OCI-M1 (cell line): Measurements from ENCODE around the gene TRAK1.

Experiments
- DNase-seq: peaks from one replicate; lab custom pipeline; 2025; lab: John Stamatoyannopoulos, UW

The TRAK1 gene

GRCh38 chr3:42122261-42123011 is 31.3 kb downstream of the TRAK1 start:
- no peak for DNase-seq

GRCh38 chr3:42123012-42123581 is 31.9 kb downstream of the TRAK1 start:
- DNase-seq, result no peak

GRCh38 chr3:42123824-42124658 is 32.9 kb downstream of the TRAK1 start:
- no peak for DNase-seq

- no peak for DNase-seq
Measured at GRCh38 chr3:42127226-42127625, 36.1 kb downstream of the TRAK1 start.

GRCh38 chr3:42128526-42128925 is 37.4 kb downstream of the TRAK1 start:
- DNase-seq, result no peak

- DNase-seq, result no peak
Measured at GRCh38 chr3:42129014-42129953, 38.1 kb downstream of the TRAK1 start.

- DNase-seq, result no peak
Measured at GRCh38 chr3:42130007-42130328, 38.8 kb downstream of the TRAK1 start.

- DNase-seq, result no peak
Measured at GRCh38 chr3:42130329-42131070, 39.3 kb downstream of the TRAK1 start.

GRCh38 chr3:42133500-42134298 is 42.5 kb downstream of the TRAK1 start:
- no peak for DNase-seq

- DNase-seq, result no peak
Measured at GRCh38 chr3:42134867-42135464, 43.8 kb downstream of the TRAK1 start.

GRCh38 chr3:42139621-42140453 is 48.7 kb downstream of the TRAK1 start:
- no peak for DNase-seq

- no peak for DNase-seq
Measured at GRCh38 chr3:42140665-42141203, 49.6 kb downstream of the TRAK1 start.

GRCh38 chr3:42143440-42143839 is 52.3 kb downstream of the TRAK1 start:
- no peak for DNase-seq

- DNase-seq, result no peak
Measured at GRCh38 chr3:42144209-42144608, 53.1 kb downstream of the TRAK1 start.

GRCh38 chr3:42148086-42148848 is 57.1 kb downstream of the TRAK1 start:
- DNase-seq, result no peak

- no peak for DNase-seq
Measured at GRCh38 chr3:42148982-42149432, 57.9 kb downstream of the TRAK1 start.

GRCh38 chr3:42149532-42149931 is 58.4 kb downstream of the TRAK1 start:
- no peak for DNase-seq

GRCh38 chr3:42149975-42150374 is 58.8 kb downstream of the TRAK1 start:
- DNase-seq, result no peak
